ENCODE measurements around the gene REXO1.

Gene REXO1

GRCh38 chr19:1847684-1848398 is 442 bp downstream of the REXO1 start:
- no peak for DNase-seq (ENCODE audit: low spot score)

GRCh38 chr19:1847348-1847683 is 967 bp downstream of the REXO1 start:
- DNase-seq (ENCODE audit: low spot score), result no peak

DNA sequence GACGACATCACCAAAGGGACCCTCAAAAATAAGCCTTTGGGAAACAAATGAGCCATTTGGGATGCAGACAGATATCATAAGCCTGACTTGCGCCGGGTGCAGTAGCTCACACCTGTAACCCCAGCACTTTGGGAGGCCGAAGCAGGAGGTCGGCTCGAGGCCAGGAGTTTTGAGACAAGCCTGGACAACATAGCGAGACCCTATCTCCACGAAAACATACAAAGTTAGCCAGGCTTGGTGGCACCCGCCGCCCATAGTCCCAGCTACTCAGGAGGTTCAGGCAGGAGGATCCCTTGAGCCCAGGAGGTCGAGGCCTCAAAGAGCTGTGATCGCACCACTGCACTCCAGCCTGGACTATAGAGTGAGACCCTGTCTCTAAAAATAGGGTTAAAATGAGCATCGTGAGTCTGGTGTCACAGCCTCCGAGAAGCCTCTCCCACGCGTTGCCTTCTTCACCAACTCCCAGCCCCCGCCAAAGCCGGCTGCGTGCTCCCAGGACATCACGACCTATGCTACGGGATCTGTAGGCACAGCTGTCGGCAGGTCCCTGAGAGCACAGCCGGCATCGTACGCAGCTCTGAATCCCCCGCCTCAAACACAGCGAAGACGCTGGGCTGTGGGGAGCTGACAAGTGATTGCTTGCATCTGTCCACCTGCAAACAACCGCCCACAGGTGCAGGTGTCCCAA is 1.6 kb downstream of the REXO1 start:
- no peak for DNase-seq (ENCODE audit: low spot score)

- no peak for DNase-seq (ENCODE audit: low spot score)
Measured at GRCh38 chr19:1845642-1846041, 2.6 kb downstream of the REXO1 start.

GRCh38 chr19:1845125-1845515 is 3.2 kb downstream of the REXO1 start:
- DNase-seq (ENCODE audit: low spot score), result no peak

- DNase-seq (ENCODE audit: low spot score), result no peak
Measured at GRCh38 chr19:1844513-1845124, 3.7 kb downstream of the REXO1 start.

DNA sequence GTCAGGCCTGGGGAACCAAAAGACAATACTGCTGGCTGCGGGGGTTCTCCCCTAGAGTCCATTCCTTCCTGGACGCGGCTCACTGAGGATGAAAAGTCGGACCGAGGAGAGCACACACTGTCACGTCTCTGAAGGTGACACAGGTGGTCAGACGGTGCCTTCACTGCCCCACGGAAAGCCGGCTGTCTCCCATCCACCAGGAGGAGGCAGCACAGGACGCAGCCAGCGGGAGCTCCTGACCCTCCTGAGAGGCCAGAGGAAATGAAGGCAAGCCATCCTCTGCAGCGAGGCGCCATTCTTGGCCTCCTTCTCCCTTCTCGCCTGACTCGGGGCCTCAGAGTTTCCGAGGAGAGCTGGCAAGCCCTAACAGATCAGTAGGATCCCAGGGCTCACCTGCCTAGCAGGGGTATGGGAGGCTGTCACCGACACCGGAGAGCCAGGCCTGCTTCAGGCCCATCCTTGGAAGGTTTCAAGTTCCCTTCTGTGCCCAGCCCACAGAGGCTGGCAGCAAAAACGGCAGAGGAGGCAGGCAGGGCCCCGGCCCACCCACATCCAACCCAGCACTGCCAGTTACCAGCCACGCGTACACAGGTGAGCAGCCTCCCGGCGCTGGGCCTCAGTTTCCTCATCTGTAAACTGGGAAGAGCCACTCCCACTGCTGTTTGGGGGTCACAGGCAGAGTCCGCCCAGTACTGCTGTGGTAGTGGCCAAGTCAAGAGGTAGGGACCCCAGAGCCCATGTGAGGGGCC is 4.5 kb downstream of the REXO1 start:
- DNase-seq (ENCODE audit: low spot score), result no peak

- DNase-seq (ENCODE audit: low spot score), result no peak
Measured at GRCh38 chr19:1843116-1843515, 5.2 kb downstream of the REXO1 start.

DNA sequence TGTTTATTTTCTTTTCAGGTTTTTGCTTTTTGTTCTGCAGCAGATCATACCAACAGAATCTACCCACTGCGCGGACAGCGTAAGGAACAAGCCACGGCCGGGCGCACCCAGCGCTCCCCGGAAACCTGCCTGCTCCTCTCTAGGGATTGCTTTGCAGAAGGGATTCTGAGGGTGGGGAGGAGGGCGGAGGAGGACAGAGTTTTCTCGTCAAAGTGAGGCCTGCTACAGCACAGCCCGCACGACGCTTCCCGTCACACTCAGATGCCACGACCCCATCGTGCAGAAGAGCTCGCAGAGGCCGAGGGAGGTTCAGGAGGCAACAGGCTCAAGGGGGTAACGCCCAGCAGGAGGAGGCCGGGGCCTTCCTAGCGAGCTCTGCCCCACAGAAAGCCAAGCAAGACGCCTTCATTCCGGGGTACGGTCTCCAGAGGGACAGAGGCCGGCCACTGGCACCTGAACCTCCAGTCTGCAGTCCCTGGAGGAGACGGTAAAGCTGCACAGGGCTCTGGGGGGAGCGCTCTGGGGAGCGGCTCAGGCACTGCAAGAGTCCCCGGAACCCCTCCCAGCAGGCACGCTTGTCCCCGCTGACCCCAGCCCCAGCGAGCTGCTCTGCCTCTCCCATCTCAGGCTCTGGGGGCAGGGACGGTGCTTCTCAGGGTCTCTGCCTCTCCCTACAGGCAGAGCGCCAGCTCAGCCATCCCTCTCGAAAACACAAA is 6.9 kb downstream of the REXO1 start:
- DNase-seq (ENCODE audit: low spot score), result no peak

DNA sequence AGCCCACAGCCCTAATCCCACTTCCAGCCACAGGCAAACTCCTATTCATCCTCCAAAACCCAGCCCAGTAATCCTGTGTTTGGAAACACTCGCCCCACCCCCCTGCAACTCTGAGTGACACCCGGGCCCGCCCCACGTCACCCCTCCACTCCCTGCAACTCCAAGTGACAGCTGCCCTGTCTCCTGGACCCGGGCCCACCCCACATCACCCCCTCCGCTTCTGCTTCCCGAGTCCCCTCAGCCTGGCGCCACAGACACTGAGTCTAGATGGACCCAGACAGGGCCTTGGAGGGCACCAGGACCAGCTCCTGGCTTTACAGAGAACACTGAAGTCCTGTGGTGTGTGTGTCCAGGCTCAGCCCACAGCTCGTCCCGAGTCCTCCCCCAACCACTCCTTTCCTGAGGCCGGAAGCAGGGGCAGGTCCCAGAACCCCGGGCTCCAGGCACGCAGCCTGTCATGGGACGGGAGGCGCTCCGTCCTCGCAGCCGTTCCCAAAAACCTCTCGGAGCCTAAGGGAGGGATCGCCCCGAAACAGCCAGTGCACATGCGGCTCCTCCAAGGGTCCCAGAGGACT is 7.7 kb downstream of the REXO1 start:
- DNase-seq (ENCODE audit: low spot score), result no peak

- no peak for DNase-seq (ENCODE audit: low spot score)
Measured at GRCh38 chr19:1839658-1840540, 8.4 kb downstream of the REXO1 start.

- peak; percentile 83 for DNase-seq (ENCODE audit: low spot score)
Measured at GRCh38 chr19:1837625-1838105, 10.6 kb downstream of the REXO1 start.

DNA sequence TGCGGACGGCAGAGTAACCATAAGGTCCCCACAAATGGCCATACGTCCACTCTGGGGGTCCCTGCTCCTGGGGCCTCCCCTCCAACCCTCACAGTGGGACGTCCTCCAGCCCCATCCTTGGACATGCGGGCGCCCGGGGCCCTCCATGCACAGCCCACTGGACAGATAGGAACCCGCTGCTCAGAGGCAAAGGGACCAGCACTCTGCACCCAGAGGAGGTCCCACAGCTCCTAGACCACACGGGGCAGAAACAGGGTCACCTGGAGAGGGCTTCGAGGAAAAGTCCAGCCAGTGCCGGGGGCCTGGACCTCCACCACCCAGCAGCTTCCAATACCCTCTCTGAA is 11.1 kb downstream of the REXO1 start:
- no peak for DNase-seq (ENCODE audit: low spot score)

- no peak for DNase-seq (ENCODE audit: low spot score)
Measured at GRCh38 chr19:1836458-1837221, 11.6 kb downstream of the REXO1 start.

- DNase-seq (ENCODE audit: low spot score), result no peak
Measured at GRCh38 chr19:1833540-1833939, 14.7 kb downstream of the REXO1 start.

GRCh38 chr19:1832046-1832663 is 16.1 kb downstream of the REXO1 start:
- DNase-seq (ENCODE audit: low spot score), result no peak

DNA sequence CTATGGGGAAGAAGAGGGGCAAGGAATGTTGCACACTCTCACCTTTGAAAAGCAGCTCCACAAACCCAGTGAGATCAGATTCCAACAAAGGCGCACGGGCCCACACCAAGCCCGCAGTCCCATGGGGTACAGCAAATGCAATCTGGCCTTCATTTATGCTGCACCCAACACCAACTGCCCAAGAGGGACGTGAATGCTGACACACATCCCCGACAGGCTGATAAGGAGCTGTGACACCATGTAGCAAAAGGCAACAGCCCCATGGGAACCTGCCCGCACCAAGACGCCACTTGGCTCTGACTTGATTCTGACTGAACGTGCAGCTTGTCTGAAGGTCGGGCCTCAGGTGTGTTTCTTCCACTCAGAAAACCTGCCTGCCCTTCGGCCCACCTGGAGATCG is 17.3 kb downstream of the REXO1 start:
- no peak for DNase-seq (ENCODE audit: low spot score)

GRCh38 chr19:1830568-1830967 is 17.7 kb downstream of the REXO1 start:
- no peak for DNase-seq (ENCODE audit: low spot score)

DNA sequence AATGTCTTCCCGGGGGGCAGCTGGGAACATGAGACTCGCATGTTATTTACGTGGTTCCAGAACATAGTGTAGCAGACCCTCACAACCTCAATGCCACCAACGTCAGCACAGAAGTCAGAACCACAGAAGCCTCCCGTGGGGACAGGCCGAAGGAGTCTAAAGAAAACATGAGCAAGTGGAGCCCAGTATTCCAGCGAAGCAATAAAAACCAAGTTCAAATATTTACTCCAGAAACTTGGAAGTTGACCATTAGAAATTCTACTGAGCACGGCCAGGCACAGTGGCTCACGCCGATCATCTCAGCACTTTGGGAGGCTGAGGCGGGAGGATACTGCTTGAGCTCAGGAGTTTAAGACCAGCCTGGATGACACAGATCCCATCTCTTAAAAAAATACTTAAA is 18.3 kb downstream of the REXO1 start:
- no peak for DNase-seq (ENCODE audit: low spot score)

All from ecto neural progenitor cell (in vitro differentiated cells).